OCI-M1 (cell line): ENCODE results near the gene MEIG1.
"Not testable (repeated sequence)": the region's sequence is repeated elsewhere in the genome, so short reads cannot be mapped to it uniquely, and the experiment has no call there.

Experiments
- DNase-seq: peaks from one replicate; lab custom pipeline; 2025; lab: John Stamatoyannopoulos, UW

The MEIG1 gene

GRCh38 chr10:14954934-14955333, 4.3 kb upstream of the MEIG1 start:
- no peak for DNase-seq

- no peak for DNase-seq
Observed at GRCh38 chr10:14958872-14959220, 342 bp upstream of the MEIG1 start.

- no peak for DNase-seq
Observed at GRCh38 chr10:14967897-14968296, 8.7 kb downstream of the MEIG1 start.

- peak; percentile 73 for DNase-seq
Observed at GRCh38 chr10:14971867-14972448, 12.8 kb downstream of the MEIG1 start.

- DNase-seq, result not testable (repeated sequence)
Observed at GRCh38 chr10:14974153-14974998, 15.2 kb downstream of the MEIG1 start.

GRCh38 chr10:14975672-14976273, 16.6 kb downstream of the MEIG1 start:
- DNase-seq, result no peak

- DNase-seq, result no peak
Observed at GRCh38 chr10:14982744-14983143, 23.6 kb downstream of the MEIG1 start.

GRCh38 chr10:14989552-14989951, 30.4 kb downstream of the MEIG1 start:
- DNase-seq, result not testable (repeated sequence)

GRCh38 chr10:14991035-14991749, 32.0 kb downstream of the MEIG1 start:
- DNase-seq, result peak; percentile 59

- DNase-seq, result not testable (repeated sequence)
Observed at GRCh38 chr10:14992336-14992735, 33.1 kb downstream of the MEIG1 start.

- not testable (repeated sequence) for DNase-seq
Observed at GRCh38 chr10:14993500-14994455, 34.6 kb downstream of the MEIG1 start.

- no peak for DNase-seq
Observed at GRCh38 chr10:14995964-14996565, 36.9 kb downstream of the MEIG1 start.

GRCh38 chr10:15013530-15013929, 54.3 kb downstream of the MEIG1 start:
- not testable (repeated sequence) for DNase-seq

- no peak for DNase-seq
Observed at GRCh38 chr10:15015451-15015850, 56.3 kb downstream of the MEIG1 start.

- DNase-seq, result peak; percentile 4
Observed at GRCh38 chr10:15020966-15021365, 61.8 kb downstream of the MEIG1 start.
